K562 (cell line): Measurements from ENCODE around the gene ISLR2. TPM values are rescaled to one million over a fixed set of nuclear protein-coding genes. Genes with fewer than 3 reads are reported as not detected.

ENCODE experiments used
- ATAC-seq: fragments of 200-7000 bp; cut with Tn5 transposase; 3 replicates; pipeline ENCODE4 v1.9.1; 2020; ENCODE audit warnings: moderate library complexity
- BruUV-seq: library from RNA; stranded (reverse); fragments of 400-500 nt; replicated peaks from 2 replicates; lab custom pipeline; 2021; lab: Mats Ljungman, UMichigan
- CTCF ChIA-PET: fragments of 300-600 bp; formaldehyde crosslinking; extraction: SDS; loops from one replicate; lab custom pipeline; 2021; ENCODE audit warnings: low intra/inter-chr PET ratio; lab: Yijun Ruan, JAX
- POLR2A ChIA-PET: fragments of 300-600, 350-650 bp; sonication (Branson Sonifier 250); formaldehyde crosslinking; extraction: SDS; loops from one replicate; lab custom pipeline; 2021; ENCODE audit warnings: antibody characterized with exemption, inconsistent platforms; lab: Yijun Ruan, JAX
- DNase-seq, 4 experiments: peaks; one replicate each; pipeline versions ENCODE4 v3.0.0 to v3.0.0-alpha.2; 2011 to 2018; ENCODE audit warnings: low spot score in 3 of 4, mixed read lengths in 3 of 4; ENCODE audit errors: extremely low read depth in 1 of 4
- FAIRE-seq: peaks from 2 replicates; lab custom pipeline; 2011; peaks lifted over from hg19 to GRCh38; lab: Jason Lieb, UNC
- H2AFZ ChIP-seq: 2 replicates; pipeline ENCODE4 v1.6.0; 2011; ENCODE audit warnings: low read depth, low read length, control low read depth, inconsistent platforms
- H3K27ac ChIP-seq: fragments of 200-600 bp; 3 replicates; pipeline ENCODE4 v1.8.0; 2011; ENCODE audit warnings: low read depth, mild to moderate bottlenecking, control low read depth, inconsistent platforms, low read length, moderate library complexity, mixed read lengths; ENCODE audit errors: extremely low read depth
- H3K27me3 ChIP-seq, 2 experiments: fragments of 300-600 bp in 1 of 2; 2 replicates in 1 of 2; 3 replicates in 1 of 2; pipeline versions ENCODE4 v1.6.0 to v1.8.0; 2011; ENCODE audit warnings: inconsistent platforms in 2 of 2, low read length in 2 of 2, mild to moderate bottlenecking in 1 of 2, mixed read lengths in 1 of 2, moderate library complexity in 1 of 2; ENCODE audit not compliant: control insufficient read depth in 2 of 2, insufficient read depth in 2 of 2
- H3K36me3 ChIP-seq: fragments of 300-600 bp; 3 replicates; pipeline ENCODE4 v1.8.0; 2011; ENCODE audit warnings: mild to moderate bottlenecking, low read length, inconsistent platforms; ENCODE audit not compliant: control insufficient read depth, insufficient read depth
- H3K4me1 ChIP-seq, 2 experiments: fragments of 200-600 bp in 1 of 2; replicated peaks in 1 of 2; 2 replicates in 1 of 2; 3 replicates in 1 of 2; pipeline versions ENCODE4 v1.5.1 to v1.8.0; 2011; ENCODE audit warnings: inconsistent platforms in 2 of 2, low read length in 2 of 2, mild to moderate bottlenecking in 1 of 2, mixed read lengths in 1 of 2, moderate library complexity in 1 of 2; ENCODE audit not compliant: control insufficient read depth in 2 of 2, insufficient read depth in 2 of 2
- H3K4me2 ChIP-seq: 2 replicates; pipeline ENCODE4 v1.6.1; 2011; ENCODE audit warnings: low read length, control low read depth, inconsistent platforms, mixed read lengths; ENCODE audit not compliant: insufficient read depth
- H3K4me3 ChIP-seq: fragments of 200-600 bp; sonication (generic), shearing (Covaris generic); 2 replicates; pipeline ENCODE4 v1.5.1; 2016; ENCODE audit warnings: control low read depth, inconsistent platforms
- H3K79me2 ChIP-seq: fragments of 200-600 bp; 3 replicates; pipeline ENCODE4 v1.8.0; 2011; ENCODE audit warnings: low read length, inconsistent platforms; ENCODE audit not compliant: control insufficient read depth, insufficient read depth
- H3K9ac ChIP-seq, 2 experiments: 2 replicates each; pipeline versions ENCODE4 v1.6.0 to v1.6.1; 2011; ENCODE audit warnings: low read depth in 2 of 2, low read length in 2 of 2, control low read depth in 1 of 2, inconsistent platforms in 1 of 2, mild to moderate bottlenecking in 1 of 2, mixed read lengths in 1 of 2; ENCODE audit not compliant: insufficient read depth in 1 of 2
- H3K9me1 ChIP-seq: one replicate; pipeline ENCODE4 v1.6.0; 2011; ENCODE audit warnings: inconsistent platforms, mild to moderate bottlenecking, low read length, moderate library complexity; ENCODE audit not compliant: control insufficient read depth, insufficient read depth
- H3K9me3 ChIP-seq: replicated peaks from 2 replicates; pipeline ENCODE4 v1.5.1; 2011; ENCODE audit warnings: low read depth, low read length, inconsistent platforms; ENCODE audit not compliant: control insufficient read depth, insufficient read depth
- H4K20me1 ChIP-seq: replicated peaks from 2 replicates; pipeline ENCODE4 v1.6.1; 2011; ENCODE audit warnings: low read length, inconsistent platforms, mixed read lengths; ENCODE audit not compliant: control insufficient read depth, insufficient read depth
- ETV6 ChIP-seq, 3 experiments: fragments of 150-350 bp in 1 of 3; sonication (generic) in 1 of 3; formaldehyde crosslinking in 1 of 3; IDR thresholded peaks; 2 replicates each; pipeline versions ENCODE4 v1.6.1 to v1.8.0; 2014 to 2022; ENCODE audit warnings: borderline replicate concordance in 2 of 3, low read depth in 2 of 3, antibody characterized with exemption in 1 of 3, low read length in 1 of 3, mild to moderate bottlenecking in 1 of 3, missing genetic modification reagents in 1 of 3
- KHSRP ChIP-seq: fragments of 450-650 bp; IDR thresholded peaks from 2 replicates; pipeline ENCODE4 v1.6.1; 2017
- NCOA6 ChIP-seq: fragments of 450-650 bp; IDR thresholded peaks from 2 replicates; pipeline ENCODE4 v1.6.1; 2017; ENCODE audit warnings: mild to moderate bottlenecking
- PTRF ChIP-seq: fragments of 450-650 bp; IDR thresholded peaks from 2 replicates; pipeline ENCODE4 v1.6.1; 2016; ENCODE audit warnings: mild to moderate bottlenecking, missing genetic modification characterization, missing compliant biosample characterization
- RBM15 ChIP-seq: fragments of 200-400 bp; formaldehyde crosslinking; IDR thresholded peaks from 2 replicates; pipeline ENCODE4 v1.6.1; 2018; ENCODE audit warnings: mild to moderate bottlenecking, low read length, moderate library complexity; ENCODE audit not compliant: insufficient read depth
- SMARCB1 ChIP-seq: IDR thresholded peaks from 2 replicates; pipeline ENCODE4 v1.6.1; 2011; ENCODE audit warnings: improper control_type of control experiment, low read depth; ENCODE audit not compliant: insufficient read length
- ZNF408 ChIP-seq: fragments of 250-450 bp; sonication (Bioruptor Pico); IDR thresholded peaks from 2 replicates; pipeline ENCODE4 v1.4.0; 2020; ENCODE audit warnings: low read depth, mild to moderate bottlenecking, moderate library complexity
- ZNF583 ChIP-seq: fragments of 250-450 bp; sonication (Bioruptor Pico); IDR thresholded peaks from 2 replicates; pipeline ENCODE4 v1.4.0; 2020
- WGBS: fragments of 100-300 bp; shearing (Covaris generic); methylation state at CpG from one replicate; pipeline ENCODE4 v1.1.6; 2016; ENCODE audit warnings: low coverage, mixed read lengths; ENCODE audit not compliant: insufficient coverage; ENCODE audit errors: missing lambda C conversion rate; 5-methylcytosine and 5-hydroxymethylcytosine counted together
- in situ Hi-C: fragments of 300-500 bp; cut with MboI; formaldehyde crosslinking; loops from 4 replicates; pipeline ENCODE4 v1.15.0; 2018; ENCODE audit warnings: inconsistent platforms, mixed read lengths
- intact Hi-C: fragments of 100-400 bp; cut with micrococcal nuclease; formaldehyde crosslinking; loops from 2 replicates; pipeline ENCODE4 v1.14.2; 2022
- polyA plus RNA-seq, 8 experiments: library from polyadenylated mRNA; depleted of rRNA in 4 of 8; stranded (reverse) in 5 of 8; unstranded in 3 of 8; fragments of >200 nt; fragmentation: Nextera tagmentation in 2 of 8; fragmentation: Illumina TruSeq in 1 of 8; extraction: Ambion mirVana in 2 of 8; extraction: Trizol in 1 of 8; gene quantifications; 2 replicates each; pipeline versions ENCODE4 v1.2.1 to v1.2.3, GENCODE V29; 2011 to 2014; ENCODE audit warnings: inconsistent platforms in 1 of 8, missing spikeins in 1 of 8
- total RNA-seq, 7 experiments: library from RNA; depleted of rRNA in 6 of 7; stranded (reverse); fragments of >200 nt in 6 of 7; fragmentation: Illumina TruSeq in 2 of 7; extraction: Trizol in 2 of 7; gene quantifications; 2 replicates each; pipeline versions ENCODE4 v1.2.1 to v1.2.3, GENCODE V29; 2011 to 2021; ENCODE audit warnings: low replicate concordance in 1 of 7
- TF ChIP-seq, protein P1 (sequence below): fragments of 200-800 bp; sonication (Bioruptor generic); IDR thresholded peaks from 2 replicates; pipeline ENCODE4 v1.6.1; 2017; ENCODE audit warnings: missing genetic modification characterization, missing compliant biosample characterization

Gene ISLR2
- total and polyA plus RNA-seq, 9 of the 15 experiments (the other 6 are each of a cell fraction or from before 2014, with no cell fraction given): not detected

DNA sequence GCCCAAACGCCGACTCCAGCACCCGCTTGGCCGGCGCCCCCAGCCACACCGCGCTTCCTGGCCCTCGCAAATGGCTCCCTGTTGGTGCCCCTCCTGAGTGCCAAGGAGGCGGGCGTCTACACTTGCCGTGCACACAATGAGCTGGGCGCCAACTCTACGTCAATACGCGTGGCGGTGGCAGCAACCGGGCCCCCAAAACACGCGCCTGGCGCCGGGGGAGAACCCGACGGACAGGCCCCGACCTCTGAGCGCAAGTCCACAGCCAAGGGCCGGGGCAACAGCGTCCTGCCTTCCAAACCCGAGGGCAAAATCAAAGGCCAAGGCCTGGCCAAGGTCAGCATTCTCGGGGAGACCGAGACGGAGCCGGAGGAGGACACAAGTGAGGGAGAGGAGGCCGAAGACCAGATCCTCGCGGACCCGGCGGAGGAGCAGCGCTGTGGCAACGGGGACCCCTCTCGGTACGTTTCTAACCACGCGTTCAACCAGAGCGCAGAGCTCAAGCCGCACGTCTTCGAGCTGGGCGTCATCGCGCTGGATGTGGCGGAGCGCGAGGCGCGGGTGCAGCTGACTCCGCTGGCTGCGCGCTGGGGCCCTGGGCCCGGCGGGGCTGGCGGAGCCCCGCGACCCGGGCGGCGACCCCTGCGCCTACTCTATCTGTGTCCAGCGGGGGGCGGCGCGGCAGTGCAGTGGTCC lies 3.5 kb downstream of the ISLR2 start:
- ATAC-seq: no peak
- ChIA-PET POLR2A (no interaction called here), CTCF (no interaction called here)
- Histone ChIP-seq H3K9me3 (no peaks in the 10 kb centered on the region), H3K4me3 (no peak overlapping the region), H3K9ac (no peak overlapping the region), H2AFZ (no peak overlapping the region), H3K36me3 (no peaks in the 10 kb centered on the region), H3K27ac (no peak overlapping the region), H3K27me3 (peaks cover 43 to 59% of the 10 kb centered on the region in 2 experiments), H3K9me1 (no peaks in the 10 kb centered on the region), H3K4me2 (no peak overlapping the region), H3K79me2 (no peaks in the 10 kb centered on the region), H3K4me1 (peaks cover 0 to 17% of the 10 kb centered on the region in 2 experiments; a peak in 2 of 5 replicates), H4K20me1 (no peaks in the 10 kb centered on the region)
- BruUV-seq: no TSS peak
- in situ Hi-C loops (loop anchor here (25.0 kb wide), 1 partner anchor 1153 kb away; the partner anchor contains the start of gene GOLGA6D), intact Hi-C loops (no loop called here)
- no peak for TF ChIP-seq ETV6 (IDR thresholded peaks at IDR 0.05; ENCODE audit: borderline replicate concordance in 1 of 2, low read depth in 2 of 2, low read length in 1 of 2)
- no peak for TF ChIP-seq ETV6 (CRISPR knock-in tag; IDR thresholded peaks at IDR 0.05; ENCODE audit: borderline replicate concordance)
- no peak for TF ChIP-seq ZNF408 (CRISPR knock-in tag)
- TF ChIP-seq ZNF583: no peak
- TF ChIP-seq RBM15: no peak
- TF ChIP-seq NCOA6: no peak
- no peak for TF ChIP-seq KHSRP
- no peak for TF ChIP-seq PTRF
- TF ChIP-seq SMARCB1: no peak
- TF ChIP-seq, protein P1, sequence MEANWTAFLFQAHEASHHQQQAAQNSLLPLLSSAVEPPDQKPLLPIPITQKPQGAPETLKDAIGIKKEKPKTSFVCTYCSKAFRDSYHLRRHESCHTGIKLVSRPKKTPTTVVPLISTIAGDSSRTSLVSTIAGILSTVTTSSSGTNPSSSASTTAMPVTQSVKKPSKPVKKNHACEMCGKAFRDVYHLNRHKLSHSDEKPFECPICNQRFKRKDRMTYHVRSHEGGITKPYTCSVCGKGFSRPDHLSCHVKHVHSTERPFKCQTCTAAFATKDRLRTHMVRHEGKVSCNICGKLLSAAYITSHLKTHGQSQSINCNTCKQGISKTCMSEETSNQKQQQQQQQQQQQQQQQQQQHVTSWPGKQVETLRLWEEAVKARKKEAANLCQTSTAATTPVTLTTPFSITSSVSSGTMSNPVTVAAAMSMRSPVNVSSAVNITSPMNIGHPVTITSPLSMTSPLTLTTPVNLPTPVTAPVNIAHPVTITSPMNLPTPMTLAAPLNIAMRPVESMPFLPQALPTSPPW (CRISPR knock-in tag): no peak
- 68% methylated on average over 26 of the region's 71 CpGs for WGBS
- FAIRE-seq: no peak
- no peak for DNase-seq
